GM13977 (cell line): Measurements from ENCODE around the gene DDR2.
"Not testable (repeated sequence)": the region's sequence is repeated elsewhere in the genome, so short reads cannot be mapped to it uniquely, and the experiment has no call there.

Experiments
- DNase-seq: peaks from one replicate; pipeline ENCODE4 v3.0.0; 2012; ENCODE audit warnings: low spot score
- in situ Hi-C: fragments of 300-500 bp; cut with MboI; formaldehyde crosslinking; loops from one replicate; pipeline ENCODE4 v1.12.0; 2022; ENCODE audit warnings: low sequenced_read_pairs, low pct_unique_long_range_greater_than_20kb, mixed read lengths, inconsistent platforms; ENCODE audit not compliant: unreplicated experiment
- TF ChIP-seq, protein P1 (sequence below): IDR thresholded peaks from 2 replicates; pipeline ENCODE4 v1.5.1; 2012; ENCODE audit warnings: mild to moderate bottlenecking, control low read depth; ENCODE audit not compliant: insufficient read depth; ENCODE audit errors: extremely low read depth, missing control alignments

The DDR2 gene

GRCh38 chr1:162790303-162790984 is 158.2 kb downstream of the DDR2 start, which contains the start of gene HSD17B7:
Gene HSD17B7, plus strand, starts transcription at chr1:162790702. Its CDS starts 99 bp downstream, at chr1:162790801.
- DNase-seq = not testable (repeated sequence)

GRCh38 chr1:162790985-162791357 is 158.7 kb downstream of the DDR2 start:
- in situ Hi-C loops, DNase-seq: not testable (repeated sequence)

More at GRCh38 chr1:162790303-162790984, 158.2 kb downstream of the DDR2 start, which contains the start of gene HSD17B7:
- TF ChIP-seq, protein P1, sequence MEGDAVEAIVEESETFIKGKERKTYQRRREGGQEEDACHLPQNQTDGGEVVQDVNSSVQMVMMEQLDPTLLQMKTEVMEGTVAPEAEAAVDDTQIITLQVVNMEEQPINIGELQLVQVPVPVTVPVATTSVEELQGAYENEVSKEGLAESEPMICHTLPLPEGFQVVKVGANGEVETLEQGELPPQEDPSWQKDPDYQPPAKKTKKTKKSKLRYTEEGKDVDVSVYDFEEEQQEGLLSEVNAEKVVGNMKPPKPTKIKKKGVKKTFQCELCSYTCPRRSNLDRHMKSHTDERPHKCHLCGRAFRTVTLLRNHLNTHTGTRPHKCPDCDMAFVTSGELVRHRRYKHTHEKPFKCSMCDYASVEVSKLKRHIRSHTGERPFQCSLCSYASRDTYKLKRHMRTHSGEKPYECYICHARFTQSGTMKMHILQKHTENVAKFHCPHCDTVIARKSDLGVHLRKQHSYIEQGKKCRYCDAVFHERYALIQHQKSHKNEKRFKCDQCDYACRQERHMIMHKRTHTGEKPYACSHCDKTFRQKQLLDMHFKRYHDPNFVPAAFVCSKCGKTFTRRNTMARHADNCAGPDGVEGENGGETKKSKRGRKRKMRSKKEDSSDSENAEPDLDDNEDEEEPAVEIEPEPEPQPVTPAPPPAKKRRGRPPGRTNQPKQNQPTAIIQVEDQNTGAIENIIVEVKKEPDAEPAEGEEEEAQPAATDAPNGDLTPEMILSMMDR = peak; percentile 4
- in situ Hi-C loops = not testable (repeated sequence)

DNA sequence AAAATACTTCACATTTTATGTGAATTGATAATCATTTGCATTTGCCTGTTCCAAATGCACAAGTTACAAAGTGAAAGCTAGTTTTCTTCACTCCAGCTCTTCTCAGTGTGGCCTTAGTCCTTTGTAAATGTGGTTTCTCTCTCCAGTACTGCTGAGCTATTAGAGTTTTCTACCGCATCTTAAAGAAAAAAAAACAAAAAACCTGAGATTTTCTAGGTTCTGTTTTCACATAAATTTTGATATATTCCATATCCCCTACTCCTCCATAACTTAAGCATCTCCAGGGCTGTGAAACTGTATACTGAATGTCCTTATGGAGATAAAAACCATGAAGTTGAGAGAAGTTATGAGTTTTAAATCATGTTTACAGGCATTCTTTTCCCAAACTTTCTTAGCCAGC is 162.0 kb downstream of the DDR2 start:
- in situ Hi-C loops, DNase-seq: not testable (repeated sequence)

- in situ Hi-C loops, DNase-seq: not testable (repeated sequence)
These were observed 164.5 kb downstream of the DDR2 start for GRCh38 chr1:162796617-162797279.

DNA sequence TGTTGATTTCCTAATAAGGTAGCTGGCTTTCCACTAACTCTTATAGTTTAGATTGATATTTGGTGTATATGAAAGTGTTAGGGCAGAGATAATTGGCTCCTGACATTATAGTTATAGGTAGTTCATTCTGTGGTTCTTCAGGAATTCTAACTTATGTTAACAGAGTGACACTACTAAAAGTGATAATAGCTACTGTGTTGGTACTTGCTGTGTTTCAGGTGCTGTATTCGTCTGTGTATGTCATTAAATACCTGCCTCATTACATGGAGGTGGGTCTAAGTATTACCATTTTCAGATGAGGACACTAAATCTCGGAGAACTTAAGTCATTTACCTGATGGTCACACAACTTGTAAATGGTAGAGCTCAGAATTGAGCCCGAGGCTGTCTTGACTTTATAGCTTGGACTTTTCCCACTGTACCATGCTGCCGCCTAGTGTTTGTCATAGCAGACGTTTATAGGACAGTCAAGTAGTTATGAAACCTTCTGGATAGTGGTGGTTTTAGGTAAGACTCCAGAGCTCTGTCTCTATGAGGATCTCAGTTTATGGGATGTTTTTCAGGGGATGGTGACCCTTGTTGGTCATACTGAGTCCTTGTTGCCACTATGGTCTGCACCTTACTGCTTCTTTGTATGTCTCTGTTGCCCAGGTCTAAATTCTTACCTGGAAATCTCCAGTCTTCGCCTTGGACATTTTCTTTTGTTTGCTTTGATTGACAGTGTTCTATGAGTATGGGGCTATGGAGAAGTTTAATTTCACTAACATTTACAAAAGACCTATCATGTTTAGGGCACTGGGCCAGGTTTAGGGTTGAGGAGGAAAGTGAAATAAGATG is 167.9 kb downstream of the DDR2 start:
- TF ChIP-seq, protein P1 = peak; percentile 39
- in situ Hi-C loops, DNase-seq: not testable (repeated sequence)

DNA sequence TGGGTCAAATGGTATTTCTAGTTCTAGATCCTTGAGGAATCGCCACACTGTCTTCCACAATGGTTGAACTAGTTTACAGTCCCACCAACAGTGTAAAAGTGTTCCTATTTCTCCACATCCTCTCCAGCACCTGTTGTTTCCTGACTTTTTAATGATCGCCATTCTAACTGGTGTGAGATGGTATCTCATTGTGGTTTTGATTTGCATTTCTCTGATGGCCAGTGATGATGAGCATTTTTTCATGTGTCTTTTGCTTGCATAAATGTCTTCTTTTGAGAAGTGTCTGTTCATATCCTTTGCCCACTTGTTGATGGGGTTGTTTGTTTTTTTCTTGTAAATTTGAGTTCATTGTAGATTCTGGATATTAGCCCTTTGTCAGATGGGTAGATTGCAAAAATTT is 175.2 kb downstream of the DDR2 start:
- DNase-seq, in situ Hi-C loops: not testable (repeated sequence)

- in situ Hi-C loops, DNase-seq: not testable (repeated sequence)
These were observed 180.1 kb downstream of the DDR2 start for GRCh38 chr1:162812357-162812756.

DNA sequence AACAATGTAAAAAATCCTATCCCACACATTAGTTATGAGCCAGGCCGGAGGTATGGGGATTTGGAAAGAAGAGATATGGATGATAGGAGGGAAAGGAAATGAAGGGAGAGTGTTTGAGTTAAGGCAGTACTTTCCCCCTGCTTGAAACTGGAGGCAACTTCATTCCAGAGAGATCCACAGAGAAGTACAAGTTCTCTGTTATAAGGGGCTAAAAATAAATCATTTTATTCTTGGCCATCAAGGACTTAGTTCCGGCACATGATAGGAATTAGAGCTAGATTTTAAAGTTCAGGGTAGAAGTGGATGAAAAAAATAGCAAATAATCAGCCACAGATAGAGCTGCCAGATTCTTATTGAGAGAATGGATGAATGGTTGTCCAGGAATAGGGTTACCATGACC is 185.9 kb downstream of the DDR2 start:
- in situ Hi-C loops, DNase-seq: not testable (repeated sequence)

GRCh38 chr1:162818666-162819065 is 186.4 kb downstream of the DDR2 start:
- DNase-seq, in situ Hi-C loops: not testable (repeated sequence)

- peak; percentile 23 for DNase-seq
- TF ChIP-seq, protein P1 = no peak
- in situ Hi-C loops = no loop called here
These were observed 190.3 kb downstream of the DDR2 start for GRCh38 chr1:162822391-162823200.
